Measurements from ENCODE around the gene ART1. TPM values are rescaled to one million over a fixed set of nuclear protein-coding genes. Genes with fewer than 3 reads are reported as not detected.

ART1 gene
- total RNA-seq, 1 donor from 2014 or later = not detected

- peaks cover 49% of the 10 kb centered on the region for H3K36me3 Mint-ChIP-seq (ENCODE audit: low read depth, unreplicated experiment)
- no peak for TF ChIP-seq CTCF (IDR thresholded peaks at IDR 0.05; ENCODE audit: unreplicated experiment)
- H3K4me1 Mint-ChIP-seq (ENCODE audit: unreplicated experiment) = no peaks in the 10 kb centered on the region
- DNase-seq (ENCODE audit: low spot score) = no peak
- peaks cover 3% of the 10 kb centered on the region for H3K27me3 Mint-ChIP-seq (ENCODE audit: unreplicated experiment)
- H3K4me3 Mint-ChIP-seq (ENCODE audit: unreplicated experiment) = no peak overlapping the region
- no peak overlapping the region for H3K27ac Mint-ChIP-seq (ENCODE audit: unreplicated experiment)
- H3K9me3 Mint-ChIP-seq (ENCODE audit: unreplicated experiment) = no peaks in the 10 kb centered on the region
Measured at GRCh38 chr11:3674189-3674588, 29.3 kb downstream of the ART1 start.

GRCh38 chr11:3675971-3676370 lies 31.0 kb downstream of the ART1 start:
- H3K27ac Mint-ChIP-seq (ENCODE audit: unreplicated experiment) = no peak overlapping the region
- no peak for TF ChIP-seq CTCF (IDR thresholded peaks at IDR 0.05; ENCODE audit: unreplicated experiment)
- H3K4me1 Mint-ChIP-seq (ENCODE audit: unreplicated experiment) = no peaks in the 10 kb centered on the region
- peak overlapping the region; percentile 53 for H3K4me3 Mint-ChIP-seq (ENCODE audit: unreplicated experiment)
- no peaks in the 10 kb centered on the region for H3K27me3 Mint-ChIP-seq (ENCODE audit: unreplicated experiment)
- no peak for DNase-seq (ENCODE audit: low spot score)
- no peaks in the 10 kb centered on the region for H3K9me3 Mint-ChIP-seq (ENCODE audit: unreplicated experiment)
- peaks cover 55% of the 10 kb centered on the region for H3K36me3 Mint-ChIP-seq (ENCODE audit: low read depth, unreplicated experiment)

- no peaks in the 10 kb centered on the region for H3K4me1 Mint-ChIP-seq (ENCODE audit: unreplicated experiment)
- H3K9me3 Mint-ChIP-seq (ENCODE audit: unreplicated experiment) = no peaks in the 10 kb centered on the region
- H3K4me3 Mint-ChIP-seq (ENCODE audit: unreplicated experiment) = no peak overlapping the region
- H3K36me3 Mint-ChIP-seq (ENCODE audit: low read depth, unreplicated experiment) = peaks cover 61% of the 10 kb centered on the region
- H3K27me3 Mint-ChIP-seq (ENCODE audit: unreplicated experiment) = no peaks in the 10 kb centered on the region
- no peak overlapping the region for H3K27ac Mint-ChIP-seq (ENCODE audit: unreplicated experiment)
- TF ChIP-seq CTCF (IDR thresholded peaks at IDR 0.05; ENCODE audit: unreplicated experiment) = no peak
- DNase-seq (ENCODE audit: low spot score) = no peak
Measured at GRCh38 chr11:3679077-3679476, 34.1 kb downstream of the ART1 start.

- Mint-ChIP-seq H3K9me3 (ENCODE audit: unreplicated experiment) (no peaks in the 10 kb centered on the region), H3K27me3 (ENCODE audit: unreplicated experiment) (no peaks in the 10 kb centered on the region), H3K4me3 (ENCODE audit: unreplicated experiment) (no peak overlapping the region), H3K4me1 (ENCODE audit: unreplicated experiment) (no peaks in the 10 kb centered on the region), H3K27ac (ENCODE audit: unreplicated experiment) (no peak overlapping the region), H3K36me3 (ENCODE audit: low read depth, unreplicated experiment) (peaks cover 53% of the 10 kb centered on the region)
- DNase-seq (ENCODE audit: low spot score) = no peak
- no peak for TF ChIP-seq CTCF (IDR thresholded peaks at IDR 0.05; ENCODE audit: unreplicated experiment)
Measured at GRCh38 chr11:3683039-3683438, 38.1 kb downstream of the ART1 start.

- H3K4me1 Mint-ChIP-seq (ENCODE audit: unreplicated experiment) = no peaks in the 10 kb centered on the region
- TF ChIP-seq CTCF (IDR thresholded peaks at IDR 0.05; ENCODE audit: unreplicated experiment) = no peak
- H3K36me3 Mint-ChIP-seq (ENCODE audit: low read depth, unreplicated experiment) = peaks cover 46% of the 10 kb centered on the region
- no peak for DNase-seq (ENCODE audit: low spot score)
- no peak overlapping the region for H3K4me3 Mint-ChIP-seq (ENCODE audit: unreplicated experiment)
- no peaks in the 10 kb centered on the region for H3K27me3 Mint-ChIP-seq (ENCODE audit: unreplicated experiment)
- H3K9me3 Mint-ChIP-seq (ENCODE audit: unreplicated experiment) = no peaks in the 10 kb centered on the region
- no peak overlapping the region for H3K27ac Mint-ChIP-seq (ENCODE audit: unreplicated experiment)
Measured at GRCh38 chr11:3684129-3684818, 39.3 kb downstream of the ART1 start.
